ENCODE data around the gene MATN3. TPM values are rescaled to one million over a fixed set of nuclear protein-coding genes. Genes with fewer than 3 reads are reported as not detected.

The MATN3 gene
- polyA plus RNA-seq, 3 donors: not detected

GRCh38 chr2:20054119-20054518 is 41.7 kb upstream of the MATN3 start:
- Mint-ChIP-seq H3K9me3 (peaks cover 0 to 4% (median 1%) of the 10 kb centered on the region in 7 donors), H3K36me3 (no peaks in the 10 kb centered on the region), H3K4me1 (peaks cover 9% of the 10 kb centered on the region), H3K4me3 (no peak overlapping the region), H3K27ac (no peak overlapping the region), H3K27me3 (ENCODE audit: low read depth in 3 of 3) (peaks cover 25 to 39% (median 26%) of the 10 kb centered on the region in 3 donors)
- intact Hi-C loops (cut with micrococcal nuclease): loop anchor here in 1 of 2 donors (5.0 to 10.0 kb wide), 2 partner anchors 152 to 709 kb away; partner anchors contain the start of gene TTC32
- Histone ChIP-seq H3K4me2 (replicated peaks; ENCODE audit: extremely low read depth, low read length, poor library complexity, severe bottlenecking) (no peak overlapping the region), H3K4me3 (replicated peaks in 1 of 3; ENCODE audit: low read depth in 2 of 3, low read length in 3 of 3) (no peak overlapping the region), H3K27ac (ENCODE audit: low read depth in 1 of 2, low read length in 2 of 2) (no peak overlapping the region), H2AFZ (ENCODE audit: insufficient read depth, low read depth, low read length, poor library complexity, severe bottlenecking) (no peak overlapping the region), H3K27me3 (ENCODE audit: control insufficient read depth in 2 of 2, insufficient read depth in 2 of 2, low read length in 2 of 2) (peaks cover 15 to 30% of the 10 kb centered on the region in 2 donors), H3K9ac (ENCODE audit: insufficient read depth, low read length, poor library complexity, severe bottlenecking) (no peak overlapping the region), H3K9me3 (replicated peaks in 1 of 2; ENCODE audit: control insufficient read depth in 1 of 2, insufficient read depth in 1 of 2, low read length in 2 of 2) (no peaks in the 10 kb centered on the region), H3K36me3 (replicated peaks in 1 of 2; ENCODE audit: control insufficient read depth in 1 of 2, insufficient read depth in 2 of 2, low read length in 2 of 2) (no peaks in the 10 kb centered on the region), H3K79me2 (ENCODE audit: insufficient read depth, low read length) (peaks cover 17% of the 10 kb centered on the region), H4K20me1 (ENCODE audit: insufficient read depth, low read length) (peaks cover 6% of the 10 kb centered on the region), H3K4me1 (ENCODE audit: control insufficient read depth in 1 of 2, insufficient read depth in 2 of 2, low read length in 2 of 2) (peaks cover 17 to 19% of the 10 kb centered on the region in 2 donors)
- WGBS (ENCODE audit: insufficient coverage): 89% methylated on average over 3 of the region's 6 CpGs
- DNase-seq: no peak
- TF ChIP-seq CTCF (IDR thresholded peaks at IDR 0.05): no peak

GRCh38 chr2:20052861-20053281 is 40.4 kb upstream of the MATN3 start:
- H3K27me3 ChIP-seq (ENCODE audit: control insufficient read depth in 2 of 2, insufficient read depth in 2 of 2, low read length in 2 of 2): peaks cover 11 to 28% of the 10 kb centered on the region in 2 donors
- Mint-ChIP-seq H3K9me3 (peaks cover 0 to 4% (median 1%) of the 10 kb centered on the region in 7 donors), H3K4me1 (peaks cover 22% of the 10 kb centered on the region), H3K4me3 (no peak overlapping the region), H3K27me3 (ENCODE audit: low read depth in 3 of 3) (peaks cover 19 to 38% (median 26%) of the 10 kb centered on the region in 3 donors), H3K27ac (no peak overlapping the region), H3K36me3 (no peaks in the 10 kb centered on the region)
- no peaks in the 10 kb centered on the region for H3K9me3 ChIP-seq (replicated peaks in 1 of 2; ENCODE audit: control insufficient read depth in 1 of 2, insufficient read depth in 1 of 2, low read length in 2 of 2)
- TF ChIP-seq CTCF (IDR thresholded peaks at IDR 0.05): no peak
- H3K4me3 ChIP-seq (replicated peaks in 1 of 3; ENCODE audit: low read depth in 2 of 3, low read length in 3 of 3): peak overlapping the region in 1 of 3 experiments; percentile 83
- H3K9ac ChIP-seq (ENCODE audit: insufficient read depth, low read length, poor library complexity, severe bottlenecking): no peak overlapping the region
- peak; percentile 13 to 22 (median 19) for DNase-seq
- H3K27ac ChIP-seq (ENCODE audit: low read depth in 1 of 2, low read length in 2 of 2): peak overlapping the region in 1 of 2 donors; percentile 98
- H3K79me2 ChIP-seq (ENCODE audit: insufficient read depth, low read length): peaks cover 30% of the 10 kb centered on the region
- peaks cover 18% of the 10 kb centered on the region for H4K20me1 ChIP-seq (ENCODE audit: insufficient read depth, low read length)
- WGBS (ENCODE audit: insufficient coverage): 86% methylated on average over 1 of the region's 5 CpGs
- peaks cover 27 to 31% of the 10 kb centered on the region in 2 donors for H3K4me1 ChIP-seq (ENCODE audit: control insufficient read depth in 1 of 2, insufficient read depth in 2 of 2, low read length in 2 of 2)
- intact Hi-C loops (cut with micrococcal nuclease): loop anchor here (2.0 to 10.0 kb wide), 3 partner anchors 150 to 708 kb away; partner anchors contain the start of gene TTC32 (in 1 of the 2)
- H3K4me2 ChIP-seq (replicated peaks; ENCODE audit: extremely low read depth, low read length, poor library complexity, severe bottlenecking): peak overlapping the region; percentile 81
- H3K36me3 ChIP-seq (replicated peaks in 1 of 2; ENCODE audit: control insufficient read depth in 1 of 2, insufficient read depth in 2 of 2, low read length in 2 of 2): no peaks in the 10 kb centered on the region
- H2AFZ ChIP-seq (ENCODE audit: insufficient read depth, low read depth, low read length, poor library complexity, severe bottlenecking): peak overlapping the region; percentile 64

Data from CD14-positive monocyte (primary cell).